Mammary epithelial cell (primary cell): ENCODE measurements around the gene CMKLR1.

ENCODE experiments used
- CTCF ChIP-seq, 2 donors: IDR thresholded peaks in 1 of 2; conservative IDR thresholded peaks in 1 of 2; 2 replicates each; pipeline ENCODE4 v1.5.1; 2011 to 2012; ENCODE audit warnings: inconsistent platforms in 2 of 2, low read length in 2 of 2, mild to moderate bottlenecking in 2 of 2, control low read depth in 1 of 2, low read depth in 1 of 2; ENCODE audit not compliant: insufficient read depth in 1 of 2; ENCODE audit errors: extremely low read depth in 1 of 2
- EZH2 ChIP-seq: IDR thresholded peaks from 2 replicates; pipeline ENCODE4 v1.6.1; 2012; ENCODE audit warnings: low read length, inconsistent platforms, borderline replicate concordance

DNA sequence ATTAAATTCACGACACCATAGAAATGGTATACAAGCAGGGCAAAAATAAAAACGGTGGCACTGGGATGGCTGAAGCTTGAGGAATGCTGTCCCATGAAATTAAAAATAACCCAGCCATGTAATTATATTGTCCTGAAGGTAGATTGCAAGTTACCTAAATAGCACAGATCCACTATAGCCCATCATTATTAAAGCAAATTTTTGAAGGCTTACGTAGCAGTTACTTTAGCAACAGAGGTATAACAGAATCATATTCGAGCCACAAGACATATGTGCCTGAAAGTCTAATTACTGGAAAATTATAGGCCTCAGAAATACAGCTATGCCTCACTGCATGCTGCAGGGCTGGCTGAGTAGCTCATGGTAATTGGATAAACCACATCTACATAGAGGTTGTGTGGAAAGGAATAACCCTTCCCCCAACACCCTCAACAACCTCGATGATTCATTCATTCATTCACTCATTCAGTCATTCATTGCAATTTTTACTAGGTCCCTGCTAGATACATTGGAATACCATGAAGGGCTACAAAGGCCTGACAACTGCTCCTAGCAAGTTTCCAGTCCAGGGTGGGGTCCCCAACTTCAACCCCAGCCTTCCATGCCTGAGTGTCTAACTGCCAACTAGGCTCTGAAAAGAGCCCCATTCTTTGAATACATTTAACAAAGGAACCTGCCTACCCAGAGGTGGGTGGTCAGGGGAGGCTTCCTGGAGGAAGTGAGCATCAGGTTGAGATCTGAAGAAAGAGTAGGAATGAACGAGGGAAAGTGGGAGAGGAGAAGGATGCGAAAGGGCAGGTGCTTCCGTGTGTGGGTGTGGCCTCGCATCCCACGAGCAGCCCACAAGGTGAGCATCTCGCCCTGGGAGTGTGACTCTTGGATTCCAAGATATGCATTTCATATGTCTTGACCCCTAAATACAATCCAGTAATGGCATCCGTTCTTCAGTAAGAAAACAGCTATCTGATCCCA is 18.0 kb upstream of the CMKLR1 start:
- TF ChIP-seq CTCF (conservative IDR thresholded peaks at IDR 0.05 in 1 of 2, IDR thresholded peaks at IDR 0.05 in 1 of 2; ENCODE audit: extremely low read depth in 1 of 2, insufficient read depth in 1 of 2, low read depth in 1 of 2, low read length in 2 of 2) (no peak), EZH2 (no peak)
